HCT116 (cell line): ENCODE data around the gene HLA-DMA. TPM values are rescaled to one million over a fixed set of nuclear protein-coding genes. Genes with fewer than 3 reads are reported as not detected.

Source experiments
- ATAC-seq: fragments of 200-7000 bp; cut with Tn5 transposase; 2 replicates; pipeline ENCODE4 v1.9.1; 2020; ENCODE audit warnings: mild to moderate bottlenecking, moderate library complexity
- Bru-seq: library from RNA; stranded (reverse); fragments of 400-500 nt; gene quantifications from one replicate; lab custom pipeline; 2021; lab: Mats Ljungman, UMichigan
- BruChase-seq, 2 experiments: library from RNA; stranded (reverse); fragments of 400-500 nt; gene quantifications; one replicate each; lab custom pipeline; 2021; lab: Mats Ljungman, UMichigan
- BruUV-seq: library from RNA; stranded (reverse); fragments of 400-500 nt; replicated peaks from 2 replicates; lab custom pipeline; 2021; lab: Mats Ljungman, UMichigan
- CTCF ChIA-PET: fragments of 300-600 bp; sonication (Branson Sonifier 250); formaldehyde crosslinking; loops from one replicate; lab custom pipeline; 2021; ENCODE audit warnings: antibody characterized with exemption; lab: Charles Lee
- POLR2A ChIA-PET: fragments of 300-600, 350-600 bp; sonication (Branson Sonifier 250); formaldehyde crosslinking; loops from one replicate; lab custom pipeline; 2021; ENCODE audit warnings: antibody characterized with exemption; lab: Charles Lee
- RAD21 ChIA-PET, 2 experiments: fragments of 300-600 bp; sonication (Branson Sonifier 250); formaldehyde crosslinking; loops; one replicate each; lab custom pipeline; 2023; ENCODE audit warnings: low total read pairs in 2 of 2; ENCODE audit not compliant: uncharacterized antibody in 2 of 2, unreplicated experiment in 2 of 2, low non-redundant PET in 1 of 2; lab: Charles Lee
- DNase-seq: peaks from one replicate; pipeline ENCODE4 v3.0.0-alpha.2; 2010; ENCODE audit warnings: low read depth, low spot score
- H2AFZ ChIP-seq: fragments of 200-600 bp; shearing (Covaris generic), sonication (generic); 2 replicates; pipeline ENCODE4 v1.6.1; 2017; ENCODE audit warnings: low read depth, mixed run types, mixed read lengths, antibody characterized with exemption, low read length; ENCODE audit not compliant: poor library complexity, severe bottlenecking
- H3K27ac ChIP-seq: 2 replicates; pipeline ENCODE4 v1.5.1; 2012; ENCODE audit warnings: low read depth, low read length
- H3K27me3 ChIP-seq: fragments of 200-600 bp; sonication (generic); 2 replicates; pipeline ENCODE4 v1.6.1; 2016; ENCODE audit warnings: mixed run types, low read length, mixed read lengths; ENCODE audit not compliant: insufficient read depth
- H3K36me3 ChIP-seq, 2 experiments: fragments of 200-500 bp in 1 of 2; fragments of 200-600 bp in 1 of 2; sonication (Bioruptor generic) in 1 of 2; sonication (generic) in 1 of 2; 2 replicates each; pipeline versions ENCODE4 v1.5.1 to v1.6.1; 2014 to 2016; ENCODE audit warnings: low read length in 2 of 2, inconsistent platforms in 1 of 2, mixed read lengths in 1 of 2, mixed run types in 1 of 2; ENCODE audit not compliant: insufficient read depth in 2 of 2, control insufficient read depth in 1 of 2
- H3K4me1 ChIP-seq, 2 experiments: fragments of 200-600 bp in 1 of 2; sonication (generic) in 1 of 2; 2 replicates each; pipeline versions ENCODE4 v1.5.1 to v1.6.1; 2012 to 2017; ENCODE audit warnings: low read length in 2 of 2, inconsistent platforms in 1 of 2, mild to moderate bottlenecking in 1 of 2, mixed read lengths in 1 of 2, mixed run types in 1 of 2, moderate library complexity in 1 of 2; ENCODE audit not compliant: insufficient read depth in 2 of 2, control insufficient read depth in 1 of 2
- H3K4me2 ChIP-seq: fragments of 200-600 bp; sonication (generic); 2 replicates; pipeline ENCODE4 v1.6.1; 2017; ENCODE audit warnings: mixed run types, low read length, mixed read lengths
- H3K4me3 ChIP-seq, 2 experiments: fragments of 200-600 bp in 1 of 2; sonication (generic) in 1 of 2; replicated peaks in 1 of 2; 2 replicates each; pipeline ENCODE4 v1.5.1; 2011 to 2016; ENCODE audit warnings: low read length in 2 of 2, control low read depth in 1 of 2, low read depth in 1 of 2, mild to moderate bottlenecking in 1 of 2, mixed read lengths in 1 of 2, mixed run types in 1 of 2
- H3K79me2 ChIP-seq: fragments of 200-600 bp; sonication (generic); 2 replicates; pipeline ENCODE4 v1.6.1; 2017; ENCODE audit warnings: mild to moderate bottlenecking, mixed run types, low read length, moderate library complexity, mixed read lengths; ENCODE audit not compliant: insufficient read depth
- H3K9ac ChIP-seq: fragments of 200-600 bp; sonication (generic); 2 replicates; pipeline ENCODE4 v1.6.1; 2016; ENCODE audit warnings: low read length, mixed read lengths
- H3K9me2 ChIP-seq: fragments of 200-600 bp; sonication (generic), shearing (Covaris generic); 2 replicates; pipeline ENCODE4 v1.6.1; 2017; ENCODE audit warnings: mixed run types, mild to moderate bottlenecking, moderate library complexity; ENCODE audit not compliant: insufficient read depth
- H3K9me3 ChIP-seq, 2 experiments: fragments of 200-500 bp in 1 of 2; fragments of 200-600 bp in 1 of 2; sonication (Bioruptor generic) in 1 of 2; sonication (generic) in 1 of 2; 2 replicates each; pipeline ENCODE4 v1.6.1; 2014 to 2017; ENCODE audit warnings: low read length in 2 of 2, mixed read lengths in 2 of 2, inconsistent platforms in 1 of 2, low read depth in 1 of 2, mild to moderate bottlenecking in 1 of 2, mixed run types in 1 of 2, moderate library complexity in 1 of 2; ENCODE audit not compliant: control insufficient read depth in 1 of 2, insufficient read depth in 1 of 2
- H4K20me1 ChIP-seq: fragments of 200-600 bp; sonication (generic), shearing (Covaris generic); 2 replicates; pipeline ENCODE4 v1.6.1; 2017; ENCODE audit warnings: mixed run types, mild to moderate bottlenecking, moderate library complexity; ENCODE audit not compliant: insufficient read depth
- ATF3 ChIP-seq: IDR thresholded peaks from 2 replicates; pipeline ENCODE4 v1.6.1; 2012
- CBX3 ChIP-seq: IDR thresholded peaks from 2 replicates; pipeline ENCODE4 v1.6.1; 2012; ENCODE audit warnings: low read depth
- CEBPB ChIP-seq: IDR thresholded peaks from 2 replicates; pipeline ENCODE4 v1.6.1; 2012; ENCODE audit warnings: low read depth
- CTCF ChIP-seq, 3 experiments: fragments of 200-600 bp in 1 of 3; sonication (generic) in 1 of 3; IDR thresholded peaks in 2 of 3; conservative IDR thresholded peaks in 1 of 3; 2 replicates each; pipeline ENCODE4 v1.5.1; 2012 to 2017; ENCODE audit warnings: low read depth in 2 of 3, low read length in 2 of 3, antibody characterized with exemption in 1 of 3, borderline replicate concordance in 1 of 3, control low read depth in 1 of 3, mild to moderate bottlenecking in 1 of 3, mixed read lengths in 1 of 3, mixed run types in 1 of 3, moderate library complexity in 1 of 3; ENCODE audit not compliant: insufficient read depth in 1 of 3
- ELF1 ChIP-seq: IDR thresholded peaks from 2 replicates; pipeline ENCODE4 v1.6.1; 2012; ENCODE audit warnings: low read depth, borderline replicate concordance
- EZH2 ChIP-seq: fragments of 200-600 bp; sonication (generic); IDR thresholded peaks from 2 replicates; pipeline ENCODE4 v1.6.1; 2017; ENCODE audit warnings: antibody characterized with exemption, mixed run types
- EZH2phosphoT487 ChIP-seq: fragments of 200-600 bp; IDR thresholded peaks from 2 replicates; pipeline ENCODE4 v1.6.1; 2018; ENCODE audit warnings: antibody characterized with exemption, borderline replicate concordance
- JUND ChIP-seq: IDR thresholded peaks from 2 replicates; pipeline ENCODE4 v1.6.1; 2012
- POLR2A ChIP-seq: IDR thresholded peaks from 2 replicates; pipeline ENCODE4 v1.7.0; 2011; ENCODE audit warnings: borderline replicate concordance; ENCODE audit not compliant: insufficient read depth, insufficient read length; ENCODE audit errors: extremely low read depth
- POLR2AphosphoS5 ChIP-seq: IDR thresholded peaks from 2 replicates; pipeline ENCODE4 v1.6.1; 2011; ENCODE audit warnings: mild to moderate bottlenecking, low read depth, low read length, moderate library complexity
- RAD21 ChIP-seq: IDR thresholded peaks from 2 replicates; pipeline ENCODE4 v1.6.1; 2012; ENCODE audit warnings: low read depth, mild to moderate bottlenecking
- REST ChIP-seq: IDR thresholded peaks from 2 replicates; pipeline ENCODE4 v1.6.1; 2012; ENCODE audit warnings: low read depth
- SIN3A ChIP-seq: IDR thresholded peaks from 2 replicates; pipeline ENCODE4 v1.6.1; 2012; ENCODE audit warnings: low read depth
- SP1 ChIP-seq: IDR thresholded peaks from 2 replicates; pipeline ENCODE4 v1.6.1; 2012; ENCODE audit warnings: low read depth
- SRF ChIP-seq: IDR thresholded peaks from 2 replicates; pipeline ENCODE4 v1.6.1; 2012; ENCODE audit warnings: low read depth
- ZNF274 ChIP-seq: fragments of 200-500 bp; sonication (Bioruptor generic); IDR thresholded peaks from 2 replicates; pipeline ENCODE4 v1.6.1; 2014; ENCODE audit warnings: mild to moderate bottlenecking, low read depth, low read length, inconsistent platforms
- intact Hi-C: fragments of 100-400 bp; cut with micrococcal nuclease; formaldehyde crosslinking; loops from 2 replicates; pipeline ENCODE4 v1.10.0; 2022
- long read RNA-seq: library from polyadenylated mRNA; unstranded; transcript quantifications from one replicate; pipeline ENCODE4 v2.0.0, GENCODE V29; 2021; ENCODE audit not compliant: unreplicated experiment
- polyA plus RNA-seq: library from polyadenylated mRNA; unstranded; fragments of >200 nt; gene quantifications from 2 replicates; pipeline ENCODE4 v1.2.1, GENCODE V29; 2012; ENCODE audit warnings: missing spikeins
- total RNA-seq: library from RNA; stranded (reverse); gene quantifications from one replicate; pipeline ENCODE4 v1.2.1, GENCODE V29; 2021; ENCODE audit not compliant: unreplicated experiment

HLA-DMA gene
- 12.1 TPM for total RNA-seq
- polyA plus RNA-seq = 16.3 and 17.4 TPM in 2 replicates
- Bru-seq, nascent RNA = percentile 68 among the genes with signal in this experiment
- percentile 96 among the genes with signal in this experiment for BruChase-seq, experiment 1, labeled RNA remaining after a 6-hour chase
- percentile 93 among the genes with signal in this experiment for BruChase-seq, experiment 2, labeled RNA remaining after a 2-hour chase
- long read RNA-seq, transcript HLA-DMA-201 (5 exons, 1,123 nt) = major isoform, 5 of 13 reads
- long read RNA-seq, partial matches to known transcripts = 2 of 13 reads
- long read RNA-seq, other reads (novel, unspliced or antisense) = 5 of 13 reads

- Histone ChIP-seq H4K20me1 (no peaks in the 10 kb centered on the region), H3K9me3 (no peaks in the 10 kb centered on the region), H3K27ac (no peak within 1 kb of the TSS), H2AFZ (no peak within 1 kb of the TSS), H3K4me1 (peaks cover 0 to 17% of the 10 kb centered on the region in 2 experiments; a peak in 2 of 4 replicates), H3K36me3 (no peaks in the 10 kb centered on the region), H3K79me2 (no peaks in the 10 kb centered on the region)
- ATAC-seq = peak; percentile 95
- intact Hi-C loops = loop anchor here (1.0 kb wide), 1 partner anchor 14 kb away; no protein-coding TSS in a partner anchor
- ChIA-PET CTCF (interaction anchor here (0.8 to 3.8 kb wide), 21 partner anchors 10 to 1284 kb away, joined by 3 to 73 read pairs (median 4); partner anchors contain the start of genes BRD2, HLA-DMB, HMGA1 and PSMB9), POLR2A (interaction anchor here (0.8 to 8.1 kb wide), 5 partner anchors 11 to 23 kb away, joined by 3 to 143 read pairs (median 3); partner anchors contain the start of genes BRD2 and HLA-DMB), RAD21 (no interaction called here)
- peak; percentile 81 for DNase-seq
- no TSS peak for BruUV-seq
- TF ChIP-seq CBX3 (no peak), JUND (no peak), CTCF (IDR thresholded peaks at IDR 0.05 in 2 of 3, conservative IDR thresholded peaks at IDR 0.05 in 1 of 3; ENCODE audit: borderline replicate concordance in 1 of 3, insufficient read depth in 1 of 3, low read depth in 2 of 3, low read length in 2 of 3) (peak; percentile 21 to 69 (median 68); a peak in 5 of 6 replicates), RAD21 (peak; percentile 35), POLR2AphosphoS5 (0 out of 2 replicates have a peak, but pooled peaks have one; percentile 40), ZNF274 (no peak), ELF1 (peak; percentile 11; the same call in 1 of the 2 replicates), POLR2A (no peak), SRF (no peak), REST (no peak), SP1 (peak; percentile 62; the same call in 1 of the 2 replicates), EZH2phosphoT487 (no peak), EZH2 (no peak), CEBPB (no peak), SIN3A (no peak), ATF3 (no peak)
- TF ChIP-seq, all 23 proteins: peak for 5
- Histone ChIP-seq H3K4me3 (no peak within 1 kb of the TSS), H3K27me3 (no peaks in the 10 kb centered on the region), H3K9ac (no peak within 1 kb of the TSS), H3K4me2 (peak within 1 kb of the TSS; percentile 19), H3K9me2 (no peaks in the 10 kb centered on the region)
Observed at GRCh38 chr6:32952817-32953739, at the start of gene HLA-DMA. Gene HLA-DMA, minus strand, starts transcription at chr6:32953097. Its CDS starts 61 bp downstream, at chr6:32953036.
